K562 (cell line): ENCODE results near the gene CRY2. TPM values are rescaled to one million over a fixed set of nuclear protein-coding genes. Genes with fewer than 3 reads are reported as not detected.
A peak's percentile ranks its signal among the peaks of the same experiment; 100 is the strongest.

Experiments
- BRD9 ChIP-seq: fragments of 450-650 bp; IDR thresholded peaks from 2 replicates; pipeline ENCODE4 v1.6.1; 2018; ENCODE audit warnings: low read depth; ENCODE audit not compliant: partially characterized antibody
- C11orf30 ChIP-seq: fragments of 450-650 bp; IDR thresholded peaks from 2 replicates; pipeline ENCODE4 v1.6.1; 2016; ENCODE audit warnings: low read depth, mild to moderate bottlenecking
- CC2D1A ChIP-seq: fragments of 450-650 bp; IDR thresholded peaks from 2 replicates; pipeline ENCODE4 v1.6.1; 2017; ENCODE audit warnings: mild to moderate bottlenecking
- CHD1 ChIP-seq: fragments of 200-600 bp; sonication (generic); IDR thresholded peaks from one replicate; pipeline ENCODE4 v1.6.1; 2012; ENCODE audit warnings: mild to moderate bottlenecking, moderate library complexity, low read length, inconsistent platforms
- CUX1 ChIP-seq: fragments of 200-800 bp; sonication (Bioruptor generic); IDR thresholded peaks from 2 replicates; pipeline ENCODE4 v1.6.1; 2016; ENCODE audit warnings: missing genetic modification characterization, missing compliant biosample characterization
- EP400 ChIP-seq: fragments of 450-650 bp; IDR thresholded peaks from 2 replicates; pipeline ENCODE4 v1.6.1; 2017; ENCODE audit warnings: antibody characterized with exemption, mild to moderate bottlenecking, moderate library complexity
- GABPB2 ChIP-seq: fragments of 250-450 bp; sonication (Bioruptor Pico); conservative IDR thresholded peaks from 2 replicates; pipeline ENCODE4 v1.5.1; 2021; ENCODE audit warnings: mild to moderate bottlenecking
- HDAC1 ChIP-seq, 2 experiments: fragments of 450-650 bp; IDR thresholded peaks; 2 replicates each; pipeline ENCODE4 v1.6.1; 2016 to 2017; ENCODE audit warnings: inconsistent platforms in 1 of 2, mild to moderate bottlenecking in 1 of 2, moderate library complexity in 1 of 2
- HLTF ChIP-seq: fragments of 450-650 bp; IDR thresholded peaks from 2 replicates; pipeline ENCODE4 v1.6.1; 2016
- IFI16 ChIP-seq: fragments of 250-450 bp; sonication (Bioruptor Pico); IDR thresholded peaks from 2 replicates; pipeline ENCODE4 v2.1.2; 2022; ENCODE audit warnings: mild to moderate bottlenecking, inconsistent platforms
- KAT2B ChIP-seq: IDR thresholded peaks from one replicate; pipeline ENCODE4 v1.6.1; 2012; ENCODE audit warnings: low read depth, mild to moderate bottlenecking, control low read depth, inconsistent platforms, low read length, moderate library complexity
- KDM1A ChIP-seq, 2 experiments: fragments of 450-650 bp; IDR thresholded peaks; 2 replicates each; pipeline ENCODE4 v1.6.1; 2016; ENCODE audit warnings: mild to moderate bottlenecking in 2 of 2
- KDM4B ChIP-seq, 2 experiments: fragments of 450-650 bp in 1 of 2; sonication (generic) in 1 of 2; IDR thresholded peaks; 2 replicates each; pipeline ENCODE4 v1.6.1; 2016 to 2017; ENCODE audit warnings: borderline replicate concordance in 2 of 2, antibody characterized with exemption in 1 of 2, low read depth in 1 of 2, mild to moderate bottlenecking in 1 of 2
- KLF1 ChIP-seq: fragments of 450-650 bp; IDR thresholded peaks from 2 replicates; pipeline ENCODE4 v1.6.1; 2016; ENCODE audit warnings: missing genetic modification characterization, missing compliant biosample characterization
- MECOM ChIP-seq: fragments of 250-450 bp; sonication (Bioruptor Pico); IDR thresholded peaks from 2 replicates; pipeline ENCODE4 v1.8.0; 2022; ENCODE audit warnings: inconsistent platforms
- MXI1 ChIP-seq: IDR thresholded peaks from 2 replicates; pipeline ENCODE4 v1.6.1; 2011; ENCODE audit warnings: low read depth, mild to moderate bottlenecking, improper control_type of control experiment, low read length
- NCOA1 ChIP-seq: fragments of 450-650 bp; IDR thresholded peaks from 2 replicates; pipeline ENCODE4 v1.6.1; 2016; ENCODE audit warnings: low read depth
- NKRF ChIP-seq: fragments of 450-650 bp; IDR thresholded peaks from 2 replicates; pipeline ENCODE4 v1.6.1; 2016; ENCODE audit warnings: borderline replicate concordance
- PYGO2 ChIP-seq: fragments of 450-650 bp; IDR thresholded peaks from 2 replicates; pipeline ENCODE4 v1.6.1; 2016; ENCODE audit warnings: mild to moderate bottlenecking, missing genetic modification characterization, moderate library complexity, missing compliant biosample characterization
- SMAD2 ChIP-seq: fragments of 150-350 bp; IDR thresholded peaks from 2 replicates; pipeline ENCODE4 v1.6.1; 2014; ENCODE audit warnings: low read depth, mild to moderate bottlenecking, low read length
- TRIM28 ChIP-seq: fragments of 450-650 bp; IDR thresholded peaks from 2 replicates; pipeline ENCODE4 v1.6.1; 2017
- ZBED1 ChIP-seq: IDR thresholded peaks from 2 replicates; pipeline ENCODE4 v1.6.1; 2014
- ZNF124 ChIP-seq: sonication (generic); formaldehyde crosslinking; IDR thresholded peaks from 2 replicates; pipeline ENCODE4 v1.8.1; 2022; ENCODE audit warnings: missing genetic modification reagents
- ZNF583 ChIP-seq: fragments of 250-450 bp; sonication (Bioruptor Pico); IDR thresholded peaks from 2 replicates; pipeline ENCODE4 v1.4.0; 2020
- ZNF586 ChIP-seq: fragments of 450-650 bp; formaldehyde crosslinking; conservative IDR thresholded peaks from 2 replicates; pipeline ENCODE4 v1.4.0; 2020; ENCODE audit warnings: mild to moderate bottlenecking, moderate library complexity
- ZNF76 ChIP-seq: fragments of 250-450 bp; sonication (Bioruptor Pico); IDR thresholded peaks from 2 replicates; pipeline ENCODE4 v1.4.0; 2020; ENCODE audit warnings: mild to moderate bottlenecking, moderate library complexity, borderline replicate concordance
- polyA plus RNA-seq, 8 experiments: library from polyadenylated mRNA; depleted of rRNA in 4 of 8; stranded (reverse) in 5 of 8; unstranded in 3 of 8; fragments of >200 nt; fragmentation: Nextera tagmentation in 2 of 8; fragmentation: Illumina TruSeq in 1 of 8; extraction: Ambion mirVana in 2 of 8; extraction: Trizol in 1 of 8; gene quantifications; 2 replicates each; pipeline versions ENCODE4 v1.2.1 to v1.2.3, GENCODE V29; 2011 to 2014; ENCODE audit warnings: inconsistent platforms in 1 of 8, missing spikeins in 1 of 8
- total RNA-seq, 7 experiments: library from RNA; depleted of rRNA in 6 of 7; stranded (reverse); fragments of >200 nt in 6 of 7; fragmentation: Illumina TruSeq in 2 of 7; extraction: Trizol in 2 of 7; gene quantifications; 2 replicates each; pipeline versions ENCODE4 v1.2.1 to v1.2.3, GENCODE V29; 2011 to 2021; ENCODE audit warnings: low replicate concordance in 1 of 7

The CRY2 gene
- total and polyA plus RNA-seq, 9 of the 15 experiments (the other 6 are each of a cell fraction or from before 2014, with no cell fraction given) = 2.3 to 23.9 (median 14.8) TPM

GRCh38 chr11:45918331-45918941 lies 71.2 kb downstream of the CRY2 start (continued):
- TF ChIP-seq CUX1 (CRISPR knock-in tag) = no peak
- TF ChIP-seq ZBED1 = no peak
- no peak for TF ChIP-seq EP400
- TF ChIP-seq ZNF583 (CRISPR knock-in tag) = no peak
- TF ChIP-seq CC2D1A = 0 out of 2 replicates have a peak, but pooled peaks have one; percentile 8
- TF ChIP-seq KDM4B (IDR thresholded peaks at IDR 0.05; ENCODE audit: borderline replicate concordance in 2 of 2, low read depth in 1 of 2) = no peak
- no peak for TF ChIP-seq C11orf30
- TF ChIP-seq CHD1 = no peak
- no peak for TF ChIP-seq ZNF76 (CRISPR knock-in tag)
- peak; percentile 35; the same call in 1 of the 2 replicates for TF ChIP-seq NKRF
- TF ChIP-seq NCOA1 = no peak
- TF ChIP-seq ZNF586 (CRISPR knock-in tag) = no peak
- TF ChIP-seq GABPB2 (CRISPR knock-in tag) = no peak
- TF ChIP-seq HLTF = no peak
- no peak for TF ChIP-seq MXI1
- TF ChIP-seq MECOM (CRISPR knock-in tag) = no peak
- no peak for TF ChIP-seq IFI16 (CRISPR knock-in tag)
- TF ChIP-seq KDM1A (IDR thresholded peaks at IDR 0.05) = no peak
- 0 out of 2 replicates have a peak, but pooled peaks have one; percentile 21 for TF ChIP-seq TRIM28
- TF ChIP-seq KAT2B = no peak
- TF ChIP-seq ZNF124 (CRISPR knock-in tag) = no peak
- no peak; a peak in 1 of 4 replicates for TF ChIP-seq HDAC1 (IDR thresholded peaks at IDR 0.05)
- no peak for TF ChIP-seq SMAD2
- no peak for TF ChIP-seq KLF1 (tag)
- TF ChIP-seq PYGO2 (tag) = no peak
- no peak for TF ChIP-seq BRD9
